H9 (cell line): ENCODE data around the gene ATF3. TPM values are rescaled to one million over a fixed set of nuclear protein-coding genes. Genes with fewer than 3 reads are reported as not detected.

ENCODE experiments used
- DNase-seq: peaks from one replicate; pipeline ENCODE4 v3.0.0-alpha.2; 2017
- H2AFZ ChIP-seq: one replicate; pipeline ENCODE4 v1.6.1; 2013; ENCODE audit warnings: mild to moderate bottlenecking, low read length, control low read depth, moderate library complexity
- H2AK5ac ChIP-seq: 2 replicates; pipeline ENCODE4 v1.6.1; 2013; ENCODE audit warnings: low read length, control low read depth, mixed read lengths; ENCODE audit not compliant: insufficient read length
- H2BK120ac ChIP-seq: one replicate; pipeline ENCODE4 v1.6.1; 2013; ENCODE audit warnings: low read depth, mild to moderate bottlenecking, low read length, control low read depth, inconsistent platforms; ENCODE audit not compliant: poor library complexity, severe bottlenecking
- H2BK12ac ChIP-seq: 2 replicates; pipeline ENCODE4 v1.6.1; 2013; ENCODE audit warnings: low read length, control low read depth, mixed read lengths, low read depth; ENCODE audit not compliant: insufficient read length
- H2BK15ac ChIP-seq: 2 replicates; pipeline ENCODE4 v1.6.1; 2013; ENCODE audit warnings: low read depth, low read length, control low read depth
- H2BK20ac ChIP-seq: one replicate; pipeline ENCODE4 v1.6.1; 2013; ENCODE audit warnings: low read depth, mild to moderate bottlenecking, low read length, control low read depth, inconsistent platforms; ENCODE audit not compliant: poor library complexity, severe bottlenecking
- H2BK5ac ChIP-seq: 2 replicates; pipeline ENCODE4 v1.6.1; 2013; ENCODE audit warnings: low read length, control low read depth, mixed read lengths; ENCODE audit not compliant: insufficient read length
- H3K14ac ChIP-seq: 2 replicates; pipeline ENCODE4 v1.6.1; 2013; ENCODE audit warnings: low read length, control low read depth; ENCODE audit not compliant: insufficient read depth
- H3K18ac ChIP-seq: 2 replicates; pipeline ENCODE4 v1.6.1; 2013; ENCODE audit warnings: low read depth, mild to moderate bottlenecking, mixed read lengths, low read length, control low read depth; ENCODE audit not compliant: insufficient read length
- H3K23ac ChIP-seq: 2 replicates; pipeline ENCODE4 v1.6.1; 2013; ENCODE audit warnings: low read length, control low read depth, mixed read lengths, low read depth; ENCODE audit not compliant: insufficient read length
- H3K23me2 ChIP-seq: 2 replicates; pipeline ENCODE4 v1.6.1; 2013; ENCODE audit warnings: low read depth, mild to moderate bottlenecking, mixed read lengths, low read length, control low read depth; ENCODE audit not compliant: insufficient read length, poor library complexity, severe bottlenecking
- H3K27ac ChIP-seq: 2 replicates; pipeline ENCODE4 v1.5.1; 2013; ENCODE audit warnings: low read length, control low read depth, mixed read lengths, low read depth; ENCODE audit not compliant: insufficient read length
- H3K27me3 ChIP-seq: 2 replicates; pipeline ENCODE4 v1.6.1; 2013; ENCODE audit warnings: low read length, control low read depth, inconsistent platforms; ENCODE audit not compliant: insufficient read depth
- H3K4ac ChIP-seq: 2 replicates; pipeline ENCODE4 v1.6.1; 2013; ENCODE audit warnings: low read depth, mild to moderate bottlenecking, control low read depth, inconsistent platforms, low read length, moderate library complexity
- H3K4me1 ChIP-seq: 2 replicates; pipeline ENCODE4 v1.6.1; 2013; ENCODE audit warnings: low read length, control low read depth, inconsistent platforms; ENCODE audit not compliant: insufficient read depth
- H3K4me2 ChIP-seq: 2 replicates; pipeline ENCODE4 v1.6.1; 2013; ENCODE audit warnings: low read length, control low read depth, mixed read lengths; ENCODE audit not compliant: insufficient read length, insufficient read depth
- H3K56ac ChIP-seq: 2 replicates; pipeline ENCODE4 v1.6.1; 2013; ENCODE audit warnings: low read depth, mild to moderate bottlenecking, mixed read lengths, low read length, control low read depth; ENCODE audit not compliant: insufficient read length
- H3K79me1 ChIP-seq: 2 replicates; pipeline ENCODE4 v1.6.1; 2013; ENCODE audit warnings: low read depth, mild to moderate bottlenecking, moderate library complexity, low read length, control low read depth, inconsistent platforms; ENCODE audit not compliant: insufficient read depth, poor library complexity, severe bottlenecking
- H3K79me2 ChIP-seq: 2 replicates; pipeline ENCODE4 v1.6.1; 2013; ENCODE audit warnings: low read length, control low read depth, inconsistent platforms; ENCODE audit not compliant: insufficient read depth
- H3K9ac ChIP-seq: 2 replicates; pipeline ENCODE4 v1.6.1; 2013; ENCODE audit warnings: low read length, control low read depth, mixed read lengths; ENCODE audit not compliant: insufficient read length; ENCODE audit errors: extremely low read depth
- H3K9me3 ChIP-seq: one replicate; pipeline ENCODE4 v1.6.1; 2013; ENCODE audit warnings: low read depth, low read length, inconsistent platforms; ENCODE audit not compliant: control insufficient read depth
- H3T11ph ChIP-seq: one replicate; pipeline ENCODE4 v1.6.1; 2013; ENCODE audit warnings: mild to moderate bottlenecking, low read length, control low read depth, inconsistent platforms
- H4K20me1 ChIP-seq: one replicate; pipeline ENCODE4 v1.6.1; 2013; ENCODE audit not compliant: control insufficient read depth, insufficient read length, insufficient read depth
- H4K5ac ChIP-seq: 2 replicates; pipeline ENCODE4 v1.6.1; 2013; ENCODE audit warnings: low read depth, mild to moderate bottlenecking, mixed read lengths, low read length, control low read depth; ENCODE audit not compliant: insufficient read length
- H4K8ac ChIP-seq: replicated peaks from 2 replicates; pipeline ENCODE4 v1.6.1; 2013; ENCODE audit warnings: low read length, control low read depth, mixed read lengths, low read depth; ENCODE audit not compliant: insufficient read length
- H4K91ac ChIP-seq: 2 replicates; pipeline ENCODE4 v1.6.1; 2013; ENCODE audit warnings: low read depth, mild to moderate bottlenecking, moderate library complexity, mixed read lengths, low read length, control low read depth; ENCODE audit not compliant: insufficient read length
- H3K27ac Mint-ChIP-seq, 3 experiments: 2 replicates in 2 of 3; 3 replicates in 1 of 3; pipeline ENCODE4 v1.8.0; 2020 to 2021; ENCODE audit warnings: mixed read lengths in 3 of 3, mild to moderate bottlenecking in 1 of 3, moderate library complexity in 1 of 3
- H3K27me3 Mint-ChIP-seq: 2 replicates; pipeline ENCODE4 v1.8.0; 2021; ENCODE audit warnings: low read depth, mild to moderate bottlenecking, moderate library complexity, mixed read lengths
- H3K36me3 Mint-ChIP-seq, 3 experiments: 2 replicates in 2 of 3; 3 replicates in 1 of 3; pipeline ENCODE4 v1.8.0; 2020 to 2021; ENCODE audit warnings: low read depth in 3 of 3, mixed read lengths in 3 of 3; ENCODE audit not compliant: insufficient read depth in 1 of 3
- H3K4me1 Mint-ChIP-seq, 2 experiments: 2 replicates each; pipeline ENCODE4 v1.8.0; 2020; ENCODE audit warnings: mixed read lengths in 2 of 2
- H3K4me3 Mint-ChIP-seq, 2 experiments: 2 replicates in 1 of 2; 3 replicates in 1 of 2; pipeline ENCODE4 v1.8.0; 2020 to 2021; ENCODE audit warnings: mild to moderate bottlenecking in 2 of 2, mixed read lengths in 2 of 2, moderate library complexity in 1 of 2
- H3K9me3 Mint-ChIP-seq, 2 experiments: 2 replicates in 1 of 2; 3 replicates in 1 of 2; pipeline ENCODE4 v1.8.0; 2020; ENCODE audit warnings: mild to moderate bottlenecking in 2 of 2, mixed read lengths in 2 of 2, moderate library complexity in 1 of 2
- CTCF ChIP-seq: fragments of 200-600 bp; sonication (generic); conservative IDR thresholded peaks from 3 replicates; pipeline ENCODE4 v1.8.0; 2021; ENCODE audit warnings: antibody characterized with exemption, mild to moderate bottlenecking
- WGBS: extraction: QIAGEN DNeasy Blood & Tissue Kit; methylation state at CpG from one replicate; pipeline ENCODE4 v1.1.7; 2013; ENCODE audit warnings: missing lambda C conversion rate, low lambda C conversion rate, mixed read lengths; ENCODE audit not compliant: insufficient read length; ENCODE audit errors: extremely low coverage; 5-methylcytosine and 5-hydroxymethylcytosine counted together
- total RNA-seq: library from RNA; stranded (reverse); gene quantifications from 2 replicates; pipeline ENCODE4 v1.2.1, GENCODE V29; 2021

ATF3 gene
- total RNA-seq, 1 experiment from 2014 or later, result 14.7 TPM

DNA sequence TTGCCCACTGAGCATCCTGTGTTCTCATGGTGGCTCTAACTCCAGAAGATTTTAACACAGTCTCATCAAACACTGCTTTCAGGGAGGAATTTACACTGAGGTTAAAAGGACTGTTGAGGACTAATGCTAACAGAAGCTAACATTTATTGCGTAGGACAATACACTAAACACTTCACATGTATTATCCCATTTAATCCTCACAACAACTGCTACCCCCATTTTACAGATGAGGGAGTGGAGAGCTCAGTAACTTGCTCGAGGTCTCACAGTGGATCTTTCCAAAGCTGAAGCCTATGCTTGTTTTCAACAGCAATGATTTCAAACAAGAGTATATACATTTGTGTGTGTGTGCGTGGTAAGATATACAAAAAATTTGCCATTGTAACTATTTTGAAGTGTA lies 13.9 kb downstream of the ATF3 start:
- no peak overlapping the region for H3K4me3 Mint-ChIP-seq
- no peak overlapping the region for H2AK5ac ChIP-seq

More for the DNA sequence above, 13.9 kb downstream of the ATF3 start:
- no peaks in the 10 kb centered on the region for H4K20me1 ChIP-seq
- H3K23ac ChIP-seq, result no peak overlapping the region
- no peak overlapping the region for H2BK15ac ChIP-seq
- no peaks in the 10 kb centered on the region for H3K27me3 ChIP-seq
- H2BK5ac ChIP-seq, result no peak overlapping the region
- H3K27ac ChIP-seq, result no peak overlapping the region
- no CpG with 5 or more reads among the region's 3 CpGs for WGBS
- no peaks in the 10 kb centered on the region for H3K9me3 ChIP-seq
- Mint-ChIP-seq H3K4me1 (peaks cover 5 to 7% of the 10 kb centered on the region in 2 experiments), H3K27me3 (peaks cover 11% of the 10 kb centered on the region), H3K36me3 (peaks cover 11 to 27% (median 25%) of the 10 kb centered on the region in 3 experiments; a peak in 6 of 7 replicates), H3K9me3 (no peaks in the 10 kb centered on the region; a peak in 1 of 5 replicates), H3K27ac (peak overlapping the region in 1 of 3 experiments; percentile 54; a peak in 2 of 7 replicates)
- no peak overlapping the region for H2AFZ ChIP-seq
- no peak overlapping the region for H3K4ac ChIP-seq
- H2BK20ac ChIP-seq, result no peak overlapping the region
- no peak for DNase-seq
- no peak overlapping the region for H4K91ac ChIP-seq
- H3K9ac ChIP-seq, result no peak overlapping the region
- no peak overlapping the region for H4K8ac ChIP-seq
- no peak overlapping the region for H2BK12ac ChIP-seq
- H3K23me2 ChIP-seq, result no peaks in the 10 kb centered on the region
- TF ChIP-seq CTCF, result no peak
- H3K56ac ChIP-seq, result no peak overlapping the region
- no peak overlapping the region for H3T11ph ChIP-seq
- H4K5ac ChIP-seq, result no peak overlapping the region
- H2BK120ac ChIP-seq, result no peak overlapping the region
- H3K79me1 ChIP-seq, result no peaks in the 10 kb centered on the region
- H3K4me2 ChIP-seq, result no peak overlapping the region
- H3K18ac ChIP-seq, result no peak overlapping the region
- no peaks in the 10 kb centered on the region for H3K79me2 ChIP-seq
- no peak overlapping the region for H3K14ac ChIP-seq
- H3K4me1 ChIP-seq, result no peaks in the 10 kb centered on the region
